ENCODE data around the gene KIF1B.

KIF1B gene

GRCh38 chr1:10324627-10325026 lies 114.3 kb downstream of the KIF1B start:
- Histone ChIP-seq H3K4me1 (no peaks in the 10 kb centered on the region), H3K36me3 (peaks cover 35 to 49% (median 36%) of the 10 kb centered on the region in 3 donors), H3K4me3 (no peak overlapping the region), H3K9me3 (no peaks in the 10 kb centered on the region), H3K27ac (no peak overlapping the region), H3K27me3 (no peaks in the 10 kb centered on the region)
- no peak for TF ChIP-seq CTCF (IDR thresholded peaks at IDR 0.05)
- no peak for DNase-seq
- intact Hi-C loops (cut with DNase I; ENCODE audit: low total_unique reads): no loop called here

DNA sequence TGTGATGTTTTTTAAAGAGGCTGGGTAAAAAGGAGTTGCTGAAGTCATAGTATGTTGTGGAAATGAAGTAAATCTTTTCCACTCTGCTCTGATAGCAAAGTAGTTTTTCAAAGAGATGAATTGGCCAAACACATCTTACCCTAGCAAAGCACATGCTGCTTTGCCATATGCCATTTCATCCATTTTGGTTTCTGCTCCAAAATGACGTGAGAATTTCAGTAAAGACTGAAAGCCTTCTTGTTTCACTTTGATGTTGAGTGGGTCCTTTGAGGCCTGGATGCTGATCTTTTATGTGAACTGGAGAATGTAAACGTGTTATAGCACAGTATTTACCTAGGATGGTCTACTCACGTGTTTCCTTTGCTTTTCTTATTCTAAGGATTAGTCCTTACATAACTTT lies 115.2 kb downstream of the KIF1B start:
- peaks cover 35 to 54% (median 36%) of the 10 kb centered on the region in 3 donors for H3K36me3 ChIP-seq
- intact Hi-C loops (cut with DNase I; ENCODE audit: low total_unique reads): no loop called here
- H3K4me1 ChIP-seq: no peaks in the 10 kb centered on the region
- H3K9me3 ChIP-seq: no peaks in the 10 kb centered on the region
- no peak for DNase-seq
- no peak for TF ChIP-seq CTCF (IDR thresholded peaks at IDR 0.05)
- no peak overlapping the region for H3K4me3 ChIP-seq
- no peaks in the 10 kb centered on the region for H3K27me3 ChIP-seq
- H3K27ac ChIP-seq: no peak overlapping the region

- Histone ChIP-seq H3K36me3 (peaks cover 35 to 61% (median 36%) of the 10 kb centered on the region in 3 donors), H3K27ac (no peak overlapping the region), H3K4me1 (no peaks in the 10 kb centered on the region), H3K9me3 (no peaks in the 10 kb centered on the region), H3K4me3 (no peak overlapping the region), H3K27me3 (no peaks in the 10 kb centered on the region)
- no peak for TF ChIP-seq CTCF (IDR thresholded peaks at IDR 0.05)
- DNase-seq: no peak
- intact Hi-C loops (cut with DNase I; ENCODE audit: low total_unique reads): no loop called here
These were observed 115.9 kb downstream of the KIF1B start for GRCh38 chr1:10326251-10326650.

DNA sequence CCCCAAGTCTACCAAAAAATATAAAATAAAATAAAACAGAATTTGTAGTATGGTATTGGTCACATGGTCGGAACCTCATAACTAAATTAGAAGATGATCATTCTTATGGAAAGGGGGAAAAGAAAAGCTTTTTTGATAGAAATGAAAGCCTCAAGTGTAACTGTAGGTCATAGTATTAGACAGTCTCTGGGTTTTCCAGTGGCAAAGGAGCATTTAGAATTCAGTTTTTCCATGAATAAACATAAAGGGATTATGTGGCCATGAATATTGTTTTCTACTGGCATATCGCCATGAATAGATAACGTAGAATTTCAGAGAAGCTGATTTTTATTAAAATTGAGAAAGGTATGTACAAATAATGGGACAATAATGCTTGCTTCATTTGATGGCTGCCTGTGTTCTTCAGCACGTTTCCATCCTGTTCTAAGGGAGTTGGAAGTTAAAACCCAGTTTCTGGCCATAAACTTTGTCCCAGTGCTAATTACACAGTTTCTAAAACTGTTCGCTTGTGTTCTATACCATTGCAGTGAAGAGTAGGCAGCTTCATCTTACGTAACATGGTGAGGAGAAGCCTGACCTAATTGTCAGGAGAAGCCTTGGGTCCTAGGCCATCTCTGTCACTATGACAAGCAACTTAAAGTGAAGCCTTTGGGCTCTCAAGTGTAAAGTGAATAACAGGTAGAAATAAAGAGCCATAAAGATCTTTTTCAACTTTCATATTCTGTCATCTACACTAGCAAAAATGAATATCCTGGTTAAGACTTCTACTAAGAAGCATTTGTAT lies 118.0 kb downstream of the KIF1B start:
- peaks cover 27 to 59% (median 34%) of the 10 kb centered on the region in 3 donors for H3K36me3 ChIP-seq
- DNase-seq: no peak
- intact Hi-C loops (cut with DNase I; ENCODE audit: low total_unique reads): no loop called here

GRCh38 chr1:10337436-10337835 lies 127.1 kb downstream of the KIF1B start:
- Histone ChIP-seq H3K4me3 (no peak overlapping the region), H3K27ac (no peak overlapping the region), H3K27me3 (no peaks in the 10 kb centered on the region), H3K4me1 (no peaks in the 10 kb centered on the region), H3K36me3 (peaks cover 56 to 74% (median 61%) of the 10 kb centered on the region in 3 donors), H3K9me3 (no peaks in the 10 kb centered on the region)
- intact Hi-C loops (cut with DNase I; ENCODE audit: low total_unique reads): loop anchor here (10.0 kb wide), 1 partner anchor 393 kb away; the partner anchor contains the start of genes LZIC and NMNAT1
- DNase-seq: no peak
- no peak for TF ChIP-seq CTCF (IDR thresholded peaks at IDR 0.05)

More for the DNA sequence above, 118.0 kb downstream of the KIF1B start:
- Histone ChIP-seq H3K27me3 (no peaks in the 10 kb centered on the region), H3K4me3 (no peak overlapping the region), H3K9me3 (no peaks in the 10 kb centered on the region), H3K27ac (no peak overlapping the region), H3K4me1 (no peaks in the 10 kb centered on the region)
- no peak for TF ChIP-seq CTCF (IDR thresholded peaks at IDR 0.05)
